Measurements from ENCODE around the gene HDGF. TPM values are rescaled to one million over a fixed set of nuclear protein-coding genes. Genes with fewer than 3 reads are reported as not detected.
A peak's percentile ranks its signal among the peaks of the same experiment; 100 is the strongest.

HDGF gene
- total RNA-seq (2014; rRNA removed; shearing (Covaris generic)): 211 and 264 TPM in 2 replicates

- DNase-seq (ENCODE audit: low read depth): no peak
These were observed at the start of gene HDGF for GRCh38 chr1:156751451-156751756. TSS of gene HDGF (minus strand) at chr1:156751675. CDS start at chr1:156751429, 246 bp downstream.

- DNase-seq (ENCODE audit: low read depth): peak; percentile 70
These were observed 45.9 kb upstream of the HDGF start for GRCh38 chr1:156797212-156797871.

- no peak for DNase-seq (ENCODE audit: low read depth)
These were observed 45.0 kb upstream of the HDGF start for GRCh38 chr1:156796340-156797097.

- DNase-seq (ENCODE audit: low read depth): peak; percentile 68
These were observed 44.3 kb upstream of the HDGF start for GRCh38 chr1:156795787-156796186.

GRCh38 chr1:156795374-156795733, 43.9 kb upstream of the HDGF start:
- DNase-seq (ENCODE audit: low read depth): no peak

GRCh38 chr1:156794506-156795373, 43.3 kb upstream of the HDGF start:
- DNase-seq (ENCODE audit: low read depth): peak; percentile 70

- no peak for DNase-seq (ENCODE audit: low read depth)
These were observed 38.3 kb upstream of the HDGF start for GRCh38 chr1:156789621-156790318.

- no peak for DNase-seq (ENCODE audit: low read depth)
These were observed 36.7 kb upstream of the HDGF start for GRCh38 chr1:156788136-156788535.

- DNase-seq (ENCODE audit: low read depth): no peak
These were observed 35.2 kb upstream of the HDGF start for GRCh38 chr1:156786640-156787039.

GRCh38 chr1:156785458-156785857, 34.0 kb upstream of the HDGF start:
- DNase-seq (ENCODE audit: low read depth): no peak

GRCh38 chr1:156781585-156782186, 30.2 kb upstream of the HDGF start:
- DNase-seq (ENCODE audit: low read depth): peak; percentile 47

GRCh38 chr1:156777573-156777972, 26.1 kb upstream of the HDGF start:
- DNase-seq (ENCODE audit: low read depth): no peak

- no peak for DNase-seq (ENCODE audit: low read depth)
These were observed 25.5 kb upstream of the HDGF start for GRCh38 chr1:156776942-156777341.

- peak; percentile 15 for DNase-seq (ENCODE audit: low read depth)
These were observed 24.3 kb upstream of the HDGF start for GRCh38 chr1:156775799-156776198.

- no peak for DNase-seq (ENCODE audit: low read depth)
These were observed 22.1 kb upstream of the HDGF start for GRCh38 chr1:156773607-156774006.

- DNase-seq (ENCODE audit: low read depth): no peak
These were observed 21.4 kb upstream of the HDGF start for GRCh38 chr1:156772728-156773497.

GRCh38 chr1:156772222-156772621, 20.7 kb upstream of the HDGF start:
- DNase-seq (ENCODE audit: low read depth): no peak

GRCh38 chr1:156768610-156769295, 17.3 kb upstream of the HDGF start:
- DNase-seq (ENCODE audit: low read depth): no peak

GRCh38 chr1:156767879-156768604, 16.6 kb upstream of the HDGF start:
- peak; percentile 34 for DNase-seq (ENCODE audit: low read depth)

Measured in M059J (cell line).